ENCODE results near the gene SNX20.

DNA sequence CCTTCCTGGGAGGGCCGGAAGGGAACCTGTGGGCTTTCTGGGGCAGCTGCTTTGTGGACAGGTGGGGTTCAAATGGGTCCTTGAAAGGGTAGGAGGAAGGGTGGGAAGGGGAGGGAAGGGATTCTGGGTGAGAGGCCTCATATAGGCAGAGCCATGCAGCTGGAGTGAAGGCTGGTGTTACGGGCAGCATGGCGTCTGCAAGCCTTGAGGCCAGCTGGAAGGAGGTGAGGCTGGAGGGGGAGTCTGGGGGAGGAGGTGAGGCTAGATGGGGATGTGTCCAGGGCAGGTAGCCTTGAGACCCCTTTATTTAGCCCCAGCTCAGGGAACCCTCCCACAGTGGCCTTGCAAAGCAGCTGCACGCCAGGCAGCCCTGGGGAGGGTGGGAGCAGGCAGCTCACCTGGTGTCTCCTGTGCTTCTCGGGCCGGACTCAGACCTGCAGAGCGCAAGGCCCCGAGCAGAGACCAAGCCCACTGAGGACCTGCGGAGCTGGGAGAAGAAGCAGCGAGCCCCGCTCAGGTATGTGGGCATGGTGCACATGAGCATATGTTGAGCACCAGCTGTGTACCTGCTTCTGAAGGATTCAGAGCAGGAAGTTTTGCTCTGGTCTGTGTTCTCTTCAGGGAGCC is 50.6 kb downstream of the SNX20 start:
- TF ChIP-seq, protein P1, sequence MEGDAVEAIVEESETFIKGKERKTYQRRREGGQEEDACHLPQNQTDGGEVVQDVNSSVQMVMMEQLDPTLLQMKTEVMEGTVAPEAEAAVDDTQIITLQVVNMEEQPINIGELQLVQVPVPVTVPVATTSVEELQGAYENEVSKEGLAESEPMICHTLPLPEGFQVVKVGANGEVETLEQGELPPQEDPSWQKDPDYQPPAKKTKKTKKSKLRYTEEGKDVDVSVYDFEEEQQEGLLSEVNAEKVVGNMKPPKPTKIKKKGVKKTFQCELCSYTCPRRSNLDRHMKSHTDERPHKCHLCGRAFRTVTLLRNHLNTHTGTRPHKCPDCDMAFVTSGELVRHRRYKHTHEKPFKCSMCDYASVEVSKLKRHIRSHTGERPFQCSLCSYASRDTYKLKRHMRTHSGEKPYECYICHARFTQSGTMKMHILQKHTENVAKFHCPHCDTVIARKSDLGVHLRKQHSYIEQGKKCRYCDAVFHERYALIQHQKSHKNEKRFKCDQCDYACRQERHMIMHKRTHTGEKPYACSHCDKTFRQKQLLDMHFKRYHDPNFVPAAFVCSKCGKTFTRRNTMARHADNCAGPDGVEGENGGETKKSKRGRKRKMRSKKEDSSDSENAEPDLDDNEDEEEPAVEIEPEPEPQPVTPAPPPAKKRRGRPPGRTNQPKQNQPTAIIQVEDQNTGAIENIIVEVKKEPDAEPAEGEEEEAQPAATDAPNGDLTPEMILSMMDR (IDR thresholded peaks at IDR 0.05; ENCODE audit: low read depth, low read length), result no peak
- TF ChIP-seq, protein P2, sequence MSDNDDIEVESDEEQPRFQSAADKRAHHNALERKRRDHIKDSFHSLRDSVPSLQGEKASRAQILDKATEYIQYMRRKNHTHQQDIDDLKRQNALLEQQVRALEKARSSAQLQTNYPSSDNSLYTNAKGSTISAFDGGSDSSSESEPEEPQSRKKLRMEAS (IDR thresholded peaks at IDR 0.05; ENCODE audit: low read depth, low read length), result no peak
- TF ChIP-seq MYC (IDR thresholded peaks at IDR 0.05; ENCODE audit: low read depth, low read length), result no peak

Data from NB4 (cell line).